Measurements from ENCODE around the gene PRR27. TPM values are rescaled to one million over a fixed set of nuclear protein-coding genes. Genes with fewer than 3 reads are reported as not detected.

PRR27 gene
- polyA plus RNA-seq, 2 of the 4 experiments (the other 2 are of a cell fraction): not detected

GRCh38 chr4:70179811-70180210 lies 25.8 kb downstream of the PRR27 start (continued):
- TF ChIP-seq FOXS1 (CRISPR knock-in tag; IDR thresholded peaks at IDR 0.05) (no peak), HOXA7 (CRISPR knock-in tag; IDR thresholded peaks at IDR 0.05) (no peak)

DNA sequence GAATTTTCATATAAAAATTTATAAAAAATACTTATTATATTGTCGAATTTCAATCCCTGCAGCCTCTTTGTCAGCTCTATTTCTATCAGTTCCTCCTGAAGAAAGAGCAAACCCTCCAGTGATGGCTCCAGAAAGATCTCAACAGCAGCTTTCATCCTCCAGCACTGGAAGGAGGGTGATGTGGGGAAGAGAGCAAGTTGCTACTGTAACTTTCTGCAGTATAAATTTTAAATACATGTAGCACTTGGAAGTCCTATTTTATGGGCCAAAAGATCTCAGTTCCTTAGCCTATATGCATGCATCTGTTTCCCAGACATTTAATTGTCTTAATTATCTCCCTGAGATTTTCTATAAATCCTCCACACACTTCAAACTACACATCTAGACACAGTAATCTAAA lies 27.8 kb downstream of the PRR27 start:
- DNase-seq (ENCODE audit: low read depth in 1 of 2, low spot score in 1 of 2) (no peak), ATAC-seq (no peak), FAIRE-seq (no peak)
- ChIA-PET POLR2A (no interaction called here), CTCF (no interaction called here)
- Histone ChIP-seq H3K4me3 (no peak overlapping the region), H3K9me3 (no peaks in the 10 kb centered on the region), H3K4me2 (no peak overlapping the region), H3K4me1 (no peaks in the 10 kb centered on the region), H3K27ac (no peak overlapping the region)
- WGBS (ENCODE audit: missing lambda C conversion rate): 0% methylated on average over 1 of the region's 1 CpG
- TF ChIP-seq FOXS1 (CRISPR knock-in tag; IDR thresholded peaks at IDR 0.05) (no peak), EHF (CRISPR knock-in tag; IDR thresholded peaks at IDR 0.05) (no peak), EP300 (IDR thresholded peaks at IDR 0.05) (no peak), ZFP36 (IDR thresholded peaks at IDR 0.05; ENCODE audit: borderline replicate concordance, partially characterized antibody) (no peak), ATOH8 (CRISPR knock-in tag; IDR thresholded peaks at IDR 0.05; ENCODE audit: low read depth) (no peak), KDM1A (IDR thresholded peaks at IDR 0.05; ENCODE audit: low read depth) (no peak), NR3C1 (IDR thresholded peaks at IDR 0.05) (no peak), NFE2L2 (conservative IDR thresholded peaks at IDR 0.05; ENCODE audit: low read length) (no peak), POLR2AphosphoS2 (conservative IDR thresholded peaks at IDR 0.05; ENCODE audit: low read length) (no peak), MAZ (IDR thresholded peaks at IDR 0.05; ENCODE audit: borderline replicate concordance, low read depth, low read length) (no peak), CBX2 (IDR thresholded peaks at IDR 0.05; ENCODE audit: borderline replicate concordance, low read depth) (no peak), HEYL (CRISPR knock-in tag; IDR thresholded peaks at IDR 0.05) (no peak), CHD4 (IDR thresholded peaks at IDR 0.05; ENCODE audit: borderline replicate concordance) (no peak)
- TF ChIP-seq, protein P1, sequence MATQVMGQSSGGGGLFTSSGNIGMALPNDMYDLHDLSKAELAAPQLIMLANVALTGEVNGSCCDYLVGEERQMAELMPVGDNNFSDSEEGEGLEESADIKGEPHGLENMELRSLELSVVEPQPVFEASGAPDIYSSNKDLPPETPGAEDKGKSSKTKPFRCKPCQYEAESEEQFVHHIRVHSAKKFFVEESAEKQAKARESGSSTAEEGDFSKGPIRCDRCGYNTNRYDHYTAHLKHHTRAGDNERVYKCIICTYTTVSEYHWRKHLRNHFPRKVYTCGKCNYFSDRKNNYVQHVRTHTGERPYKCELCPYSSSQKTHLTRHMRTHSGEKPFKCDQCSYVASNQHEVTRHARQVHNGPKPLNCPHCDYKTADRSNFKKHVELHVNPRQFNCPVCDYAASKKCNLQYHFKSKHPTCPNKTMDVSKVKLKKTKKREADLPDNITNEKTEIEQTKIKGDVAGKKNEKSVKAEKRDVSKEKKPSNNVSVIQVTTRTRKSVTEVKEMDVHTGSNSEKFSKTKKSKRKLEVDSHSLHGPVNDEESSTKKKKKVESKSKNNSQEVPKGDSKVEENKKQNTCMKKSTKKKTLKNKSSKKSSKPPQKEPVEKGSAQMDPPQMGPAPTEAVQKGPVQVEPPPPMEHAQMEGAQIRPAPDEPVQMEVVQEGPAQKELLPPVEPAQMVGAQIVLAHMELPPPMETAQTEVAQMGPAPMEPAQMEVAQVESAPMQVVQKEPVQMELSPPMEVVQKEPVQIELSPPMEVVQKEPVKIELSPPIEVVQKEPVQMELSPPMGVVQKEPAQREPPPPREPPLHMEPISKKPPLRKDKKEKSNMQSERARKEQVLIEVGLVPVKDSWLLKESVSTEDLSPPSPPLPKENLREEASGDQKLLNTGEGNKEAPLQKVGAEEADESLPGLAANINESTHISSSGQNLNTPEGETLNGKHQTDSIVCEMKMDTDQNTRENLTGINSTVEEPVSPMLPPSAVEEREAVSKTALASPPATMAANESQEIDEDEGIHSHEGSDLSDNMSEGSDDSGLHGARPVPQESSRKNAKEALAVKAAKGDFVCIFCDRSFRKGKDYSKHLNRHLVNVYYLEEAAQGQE (IDR thresholded peaks at IDR 0.05): no peak
- TF ChIP-seq, protein P2, sequence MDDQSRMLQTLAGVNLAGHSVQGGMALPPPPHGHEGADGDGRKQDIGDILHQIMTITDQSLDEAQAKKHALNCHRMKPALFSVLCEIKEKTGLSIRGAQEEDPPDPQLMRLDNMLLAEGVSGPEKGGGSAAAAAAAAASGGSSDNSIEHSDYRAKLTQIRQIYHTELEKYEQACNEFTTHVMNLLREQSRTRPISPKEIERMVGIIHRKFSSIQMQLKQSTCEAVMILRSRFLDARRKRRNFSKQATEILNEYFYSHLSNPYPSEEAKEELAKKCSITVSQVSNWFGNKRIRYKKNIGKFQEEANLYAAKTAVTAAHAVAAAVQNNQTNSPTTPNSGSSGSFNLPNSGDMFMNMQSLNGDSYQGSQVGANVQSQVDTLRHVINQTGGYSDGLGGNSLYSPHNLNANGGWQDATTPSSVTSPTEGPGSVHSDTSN (IDR thresholded peaks at IDR 0.05): no peak

DNA sequence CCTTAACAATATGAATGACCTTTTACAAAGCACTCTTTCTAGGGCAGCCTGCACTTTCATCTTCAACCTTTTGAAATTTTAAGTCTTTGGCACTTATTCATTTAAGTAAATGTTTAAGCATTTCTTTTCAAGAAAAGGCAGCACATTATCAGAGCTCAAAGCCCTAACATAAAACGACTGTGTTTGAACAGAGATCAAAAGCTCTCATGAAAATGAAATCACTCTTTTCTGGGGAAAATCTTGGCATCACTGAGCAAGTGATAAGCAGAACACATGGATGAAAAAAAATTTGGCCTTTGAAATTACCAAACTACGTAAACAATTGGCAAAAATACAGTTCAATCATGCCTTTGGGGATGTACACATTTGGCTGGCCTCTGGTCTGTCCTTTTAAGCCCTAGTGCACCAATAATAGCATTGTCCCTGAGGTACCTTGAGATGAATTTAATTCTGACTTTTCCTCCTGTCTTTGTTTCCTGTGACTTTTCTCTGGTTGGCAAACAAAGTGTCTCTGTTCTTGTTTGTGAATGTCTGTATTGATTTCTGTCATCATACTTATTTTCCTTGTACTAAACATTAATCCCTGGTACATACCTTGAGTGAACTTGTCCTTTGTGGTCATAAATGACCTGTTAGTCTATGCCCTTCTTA lies 28.6 kb downstream of the PRR27 start:
- ChIA-PET POLR2A (no interaction called here), CTCF (interaction anchor here (0.7 to 0.9 kb wide), 2 partner anchors 36 to 1197 kb away, joined by 4 read pairs; no protein-coding TSS in a partner anchor)
- H3K27ac ChIP-seq: no peak overlapping the region
- DNase-seq (ENCODE audit: low read depth in 1 of 2, low spot score in 1 of 2) (no peak), FAIRE-seq (no peak), ATAC-seq (no peak)
- no peak for TF ChIP-seq MYC (IDR thresholded peaks at IDR 0.05; ENCODE audit: borderline replicate concordance, low read length)
- TF ChIP-seq FOSB (CRISPR knock-in tag; IDR thresholded peaks at IDR 0.05): no peak
- no peak for TF ChIP-seq EHMT2 (IDR thresholded peaks at IDR 0.05; ENCODE audit: low read depth)
- TF ChIP-seq KDM5A (IDR thresholded peaks at IDR 0.05): no peak
- TF ChIP-seq RARB (CRISPR knock-in tag; IDR thresholded peaks at IDR 0.05): no peak
- TF ChIP-seq RAD21 (conservative IDR thresholded peaks at IDR 0.05 in 1 of 2, IDR thresholded peaks at IDR 0.05 in 1 of 2): no peak
- no peak for TF ChIP-seq NFE2L2 (conservative IDR thresholded peaks at IDR 0.05; ENCODE audit: low read length)
- no peak for TF ChIP-seq ZNF302 (CRISPR knock-in tag; IDR thresholded peaks at IDR 0.05)
- no peak for TF ChIP-seq SMC3 (IDR thresholded peaks at IDR 0.05)
- TF ChIP-seq SREBF2 (IDR thresholded peaks at IDR 0.05): no peak
- TF ChIP-seq HEYL (CRISPR knock-in tag; IDR thresholded peaks at IDR 0.05): no peak
- no peak for TF ChIP-seq ZFP36 (IDR thresholded peaks at IDR 0.05; ENCODE audit: borderline replicate concordance, partially characterized antibody)
- TF ChIP-seq MAFK (IDR thresholded peaks at IDR 0.05; ENCODE audit: partially characterized antibody): no peak
- TF ChIP-seq FOXS1 (CRISPR knock-in tag; IDR thresholded peaks at IDR 0.05): no peak
- TF ChIP-seq HDAC2 (IDR thresholded peaks at IDR 0.05): no peak
- no peak for TF ChIP-seq BCL3 (IDR thresholded peaks at IDR 0.05)
- no peak for TF ChIP-seq HOXB5 (CRISPR knock-in tag; IDR thresholded peaks at IDR 0.05)
- no peak for TF ChIP-seq RCOR1 (IDR thresholded peaks at IDR 0.05; ENCODE audit: low read depth, low read length)
- TF ChIP-seq PHF8 (IDR thresholded peaks at IDR 0.05; ENCODE audit: borderline replicate concordance, low read depth): no peak
- no peak overlapping the region for H3K4me3 ChIP-seq
- WGBS (ENCODE audit: missing lambda C conversion rate): 5% methylated on average over 2 of the region's 2 CpGs
- no peaks in the 10 kb centered on the region for H3K9me3 ChIP-seq
- no peak overlapping the region for H3K4me2 ChIP-seq
- no peaks in the 10 kb centered on the region for H3K4me1 ChIP-seq
